Fibroblast of lung (primary cell): Measurements from ENCODE around the gene VSIG10L2.

ENCODE experiments used
- EZH2 ChIP-seq: IDR thresholded peaks from 2 replicates; pipeline ENCODE4 v1.5.1; 2012; ENCODE audit warnings: low read length, control low read depth, mild to moderate bottlenecking; ENCODE audit errors: missing control alignments
- TF ChIP-seq, protein P1 (sequence below), 2 donors: IDR thresholded peaks in 1 of 2; conservative IDR thresholded peaks in 1 of 2; 1 replicate in 1 of 2; 2 replicates in 1 of 2; pipeline ENCODE4 v1.5.1; 2011 to 2012; ENCODE audit warnings: low read length in 2 of 2, control low read depth in 1 of 2, inconsistent platforms in 1 of 2, low read depth in 1 of 2, mild to moderate bottlenecking in 1 of 2

DNA sequence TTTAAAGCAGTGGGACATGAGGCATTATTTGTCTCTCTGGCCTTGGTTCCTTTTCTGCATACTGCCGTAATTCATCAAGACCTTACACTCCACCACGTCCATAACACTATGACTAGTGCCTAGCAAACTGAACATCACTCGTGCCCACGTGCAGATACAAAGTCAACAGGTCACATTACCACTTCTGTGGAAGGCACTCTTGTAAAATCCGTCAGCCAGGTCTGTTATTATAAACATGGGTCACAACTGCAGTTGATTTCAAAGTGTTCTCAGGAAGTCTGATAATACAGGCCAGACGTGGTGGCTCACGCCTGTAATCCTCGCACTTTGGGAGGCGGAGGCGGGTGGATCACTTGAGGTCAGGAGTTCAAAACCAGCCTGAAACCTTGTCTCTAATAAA, 14.1 kb downstream of the VSIG10L2 start:
- TF ChIP-seq, protein P1, sequence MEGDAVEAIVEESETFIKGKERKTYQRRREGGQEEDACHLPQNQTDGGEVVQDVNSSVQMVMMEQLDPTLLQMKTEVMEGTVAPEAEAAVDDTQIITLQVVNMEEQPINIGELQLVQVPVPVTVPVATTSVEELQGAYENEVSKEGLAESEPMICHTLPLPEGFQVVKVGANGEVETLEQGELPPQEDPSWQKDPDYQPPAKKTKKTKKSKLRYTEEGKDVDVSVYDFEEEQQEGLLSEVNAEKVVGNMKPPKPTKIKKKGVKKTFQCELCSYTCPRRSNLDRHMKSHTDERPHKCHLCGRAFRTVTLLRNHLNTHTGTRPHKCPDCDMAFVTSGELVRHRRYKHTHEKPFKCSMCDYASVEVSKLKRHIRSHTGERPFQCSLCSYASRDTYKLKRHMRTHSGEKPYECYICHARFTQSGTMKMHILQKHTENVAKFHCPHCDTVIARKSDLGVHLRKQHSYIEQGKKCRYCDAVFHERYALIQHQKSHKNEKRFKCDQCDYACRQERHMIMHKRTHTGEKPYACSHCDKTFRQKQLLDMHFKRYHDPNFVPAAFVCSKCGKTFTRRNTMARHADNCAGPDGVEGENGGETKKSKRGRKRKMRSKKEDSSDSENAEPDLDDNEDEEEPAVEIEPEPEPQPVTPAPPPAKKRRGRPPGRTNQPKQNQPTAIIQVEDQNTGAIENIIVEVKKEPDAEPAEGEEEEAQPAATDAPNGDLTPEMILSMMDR (conservative IDR thresholded peaks at IDR 0.05 in 1 of 2, IDR thresholded peaks at IDR 0.05 in 1 of 2; ENCODE audit: low read depth in 1 of 2, low read length in 2 of 2): no peak
- no peak for TF ChIP-seq EZH2
